ENCODE data around the gene KCNMA1.
A peak's percentile ranks its signal among the peaks of the same experiment; 100 is the strongest.

KCNMA1 gene

GRCh38 chr10:77631241-77631640, 6.4 kb downstream of the KCNMA1 start:
- DNase-seq, result no peak

GRCh38 chr10:77630507-77630848, 7.1 kb downstream of the KCNMA1 start:
- no peak for DNase-seq

GRCh38 chr10:77629775-77630506, 7.7 kb downstream of the KCNMA1 start:
- DNase-seq, result peak; percentile 49

GRCh38 chr10:77628906-77629730, 8.5 kb downstream of the KCNMA1 start:
- no peak for DNase-seq

GRCh38 chr10:77626266-77626935, 11.2 kb downstream of the KCNMA1 start:
- no peak for DNase-seq

GRCh38 chr10:77625379-77625778, 12.2 kb downstream of the KCNMA1 start:
- DNase-seq, result no peak

- DNase-seq, result no peak
Measured at GRCh38 chr10:77622889-77623291, 14.7 kb downstream of the KCNMA1 start.

- DNase-seq, result no peak
Measured at GRCh38 chr10:77620731-77621130, 16.9 kb downstream of the KCNMA1 start.

GRCh38 chr10:77619964-77620703, 17.5 kb downstream of the KCNMA1 start:
- no peak for DNase-seq

GRCh38 chr10:77618117-77618516, 19.5 kb downstream of the KCNMA1 start:
- DNase-seq, result no peak

- DNase-seq, result no peak
Measured at GRCh38 chr10:77616766-77617165, 20.8 kb downstream of the KCNMA1 start.

GRCh38 chr10:77614778-77615625, 22.6 kb downstream of the KCNMA1 start:
- DNase-seq, result no peak

- no peak for DNase-seq
Measured at GRCh38 chr10:77613476-77614130, 24.0 kb downstream of the KCNMA1 start.

GRCh38 chr10:77611670-77612069, 25.9 kb downstream of the KCNMA1 start:
- DNase-seq, result no peak

GRCh38 chr10:77611221-77611620, 26.4 kb downstream of the KCNMA1 start:
- no peak for DNase-seq

GRCh38 chr10:77609781-77610272, 27.8 kb downstream of the KCNMA1 start:
- DNase-seq, result no peak

- no peak for DNase-seq
Measured at GRCh38 chr10:77608281-77608680, 29.3 kb downstream of the KCNMA1 start.

- DNase-seq, result no peak
Measured at GRCh38 chr10:77606751-77607150, 30.9 kb downstream of the KCNMA1 start.

GRCh38 chr10:77605466-77605865, 32.1 kb downstream of the KCNMA1 start:
- no peak for DNase-seq

GRCh38 chr10:77604941-77605351, 32.7 kb downstream of the KCNMA1 start:
- DNase-seq, result no peak

- DNase-seq, result no peak
Measured at GRCh38 chr10:77604063-77604462, 33.5 kb downstream of the KCNMA1 start.

Data from left hindlimb (tissue), 1 donor.